ENCODE data around the gene ANKS3.

DNA sequence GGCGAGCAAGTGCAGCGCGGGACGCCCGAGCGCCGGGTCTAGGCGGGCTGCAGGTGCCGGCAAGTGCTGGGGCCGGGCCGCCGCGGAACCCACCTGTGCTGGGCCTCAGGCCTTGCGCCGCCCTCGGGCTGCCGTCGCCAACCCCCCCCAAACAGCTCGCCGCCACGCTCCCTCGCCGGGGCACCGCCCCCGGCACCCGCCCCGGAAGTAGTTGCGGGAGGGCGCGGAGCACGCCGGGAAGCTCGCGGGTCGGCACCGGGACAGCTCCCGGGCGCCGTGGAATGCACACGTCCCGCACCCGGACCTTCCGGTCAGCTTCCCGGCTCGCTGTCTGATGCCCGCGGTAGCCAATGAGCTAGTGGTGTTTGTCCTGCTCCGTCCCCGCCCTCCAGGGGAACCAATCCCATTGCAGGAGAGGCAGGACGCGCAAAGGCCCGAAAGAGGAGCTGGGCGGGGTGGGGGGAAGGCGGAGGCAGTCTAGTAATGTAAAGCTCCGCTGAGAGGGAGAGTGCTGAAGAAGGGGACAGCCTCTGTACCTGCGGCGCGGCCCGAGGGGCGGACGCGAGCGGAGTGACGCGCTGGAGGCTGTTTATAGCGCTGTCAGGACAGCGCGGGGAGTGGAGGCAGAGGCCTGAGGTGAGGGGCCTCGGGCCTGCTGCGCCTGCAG lies at the start of gene ANKS3, which contains the start of gene DNAAF8:
- TF ChIP-seq, protein P1, sequence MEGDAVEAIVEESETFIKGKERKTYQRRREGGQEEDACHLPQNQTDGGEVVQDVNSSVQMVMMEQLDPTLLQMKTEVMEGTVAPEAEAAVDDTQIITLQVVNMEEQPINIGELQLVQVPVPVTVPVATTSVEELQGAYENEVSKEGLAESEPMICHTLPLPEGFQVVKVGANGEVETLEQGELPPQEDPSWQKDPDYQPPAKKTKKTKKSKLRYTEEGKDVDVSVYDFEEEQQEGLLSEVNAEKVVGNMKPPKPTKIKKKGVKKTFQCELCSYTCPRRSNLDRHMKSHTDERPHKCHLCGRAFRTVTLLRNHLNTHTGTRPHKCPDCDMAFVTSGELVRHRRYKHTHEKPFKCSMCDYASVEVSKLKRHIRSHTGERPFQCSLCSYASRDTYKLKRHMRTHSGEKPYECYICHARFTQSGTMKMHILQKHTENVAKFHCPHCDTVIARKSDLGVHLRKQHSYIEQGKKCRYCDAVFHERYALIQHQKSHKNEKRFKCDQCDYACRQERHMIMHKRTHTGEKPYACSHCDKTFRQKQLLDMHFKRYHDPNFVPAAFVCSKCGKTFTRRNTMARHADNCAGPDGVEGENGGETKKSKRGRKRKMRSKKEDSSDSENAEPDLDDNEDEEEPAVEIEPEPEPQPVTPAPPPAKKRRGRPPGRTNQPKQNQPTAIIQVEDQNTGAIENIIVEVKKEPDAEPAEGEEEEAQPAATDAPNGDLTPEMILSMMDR (IDR thresholded peaks at IDR 0.05), result no peak
- TF ChIP-seq POLR2A (IDR thresholded peaks at IDR 0.05), result no peak
